T-helper 9 cell (primary cell): ENCODE data around the gene ZNF136.

Source experiments
- DNase-seq: peaks from one replicate; pipeline ENCODE4 v3.0.0-alpha.2; 2020
- total RNA-seq, 2 donors: gene quantifications; one replicate each; lab custom pipeline; 2026; lab: John Stamatoyannopoulos, UW

ZNF136 gene
- total RNA-seq = 52.4 to 61.1 reads per million in 2 donors

DNA sequence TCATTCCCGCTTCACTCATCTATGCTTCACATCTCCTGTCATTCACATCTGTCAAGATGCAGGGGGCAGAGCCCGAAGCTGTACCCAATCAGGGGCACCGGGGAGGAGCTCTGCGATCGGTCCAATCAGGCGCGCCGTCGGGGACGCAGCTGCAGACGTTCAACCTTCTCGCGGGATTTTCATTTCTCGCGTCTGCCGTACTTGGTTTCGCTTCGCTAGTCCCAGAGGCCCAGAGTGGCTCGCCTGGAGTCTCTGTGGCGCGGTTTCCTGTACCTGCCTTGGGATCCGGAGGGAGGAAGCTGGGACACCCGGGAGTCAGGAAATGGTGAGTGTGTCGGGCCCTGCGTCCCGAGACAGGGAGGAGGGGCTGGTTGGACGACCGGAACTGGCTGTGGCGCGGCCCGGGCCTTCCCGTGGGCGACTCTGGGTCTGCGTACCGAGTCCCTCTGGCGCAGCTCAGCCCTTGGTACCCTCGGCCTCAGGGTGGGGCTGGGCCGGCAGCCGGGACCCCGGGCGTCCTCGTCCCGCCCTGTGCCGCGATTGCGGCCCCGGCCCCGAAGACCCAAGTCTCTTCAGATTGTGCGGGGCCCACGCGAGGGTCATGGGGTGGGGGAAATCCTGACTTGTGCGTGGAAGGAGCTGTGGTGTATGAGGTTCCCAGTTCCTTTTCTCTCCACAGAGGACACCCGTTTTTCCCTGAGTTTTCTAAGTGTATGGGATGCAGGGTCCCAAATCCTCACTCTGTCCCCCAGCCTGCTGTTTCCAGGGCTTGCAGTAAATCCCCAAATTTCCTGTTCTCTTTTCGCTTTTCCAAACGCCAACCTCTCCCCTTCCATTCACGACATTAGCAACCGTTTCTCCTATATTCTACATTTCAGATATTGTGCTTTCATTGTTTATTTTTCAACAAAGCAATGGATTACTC, at the start of gene ZNF136:
ZNF136 (plus strand) TSS at position 215 of the 925 bp plus-strand sequence; CDS start at position 323, 108 bp downstream.
- DNase-seq = peak; percentile 88

DNA sequence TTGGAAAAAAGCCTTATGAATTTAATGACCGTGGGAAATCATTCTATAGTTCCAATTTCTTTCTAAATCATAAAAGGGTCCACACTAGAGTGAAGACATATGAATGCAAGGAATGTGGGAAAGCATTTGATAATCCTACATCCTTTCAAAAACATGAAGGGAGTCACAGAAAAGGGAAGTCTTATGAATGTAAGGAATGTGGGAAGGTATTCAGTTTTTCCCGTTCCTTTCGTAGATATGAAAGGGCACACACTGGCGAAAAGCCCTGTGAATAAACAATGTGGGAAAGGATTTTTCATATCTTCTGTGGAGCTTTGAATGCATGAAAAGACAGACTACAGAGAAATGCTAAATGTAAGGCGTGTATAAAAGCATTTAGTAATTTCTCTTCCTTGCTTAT, 49.8 kb upstream of the ZNF136 start:
- no peak for DNase-seq

DNA sequence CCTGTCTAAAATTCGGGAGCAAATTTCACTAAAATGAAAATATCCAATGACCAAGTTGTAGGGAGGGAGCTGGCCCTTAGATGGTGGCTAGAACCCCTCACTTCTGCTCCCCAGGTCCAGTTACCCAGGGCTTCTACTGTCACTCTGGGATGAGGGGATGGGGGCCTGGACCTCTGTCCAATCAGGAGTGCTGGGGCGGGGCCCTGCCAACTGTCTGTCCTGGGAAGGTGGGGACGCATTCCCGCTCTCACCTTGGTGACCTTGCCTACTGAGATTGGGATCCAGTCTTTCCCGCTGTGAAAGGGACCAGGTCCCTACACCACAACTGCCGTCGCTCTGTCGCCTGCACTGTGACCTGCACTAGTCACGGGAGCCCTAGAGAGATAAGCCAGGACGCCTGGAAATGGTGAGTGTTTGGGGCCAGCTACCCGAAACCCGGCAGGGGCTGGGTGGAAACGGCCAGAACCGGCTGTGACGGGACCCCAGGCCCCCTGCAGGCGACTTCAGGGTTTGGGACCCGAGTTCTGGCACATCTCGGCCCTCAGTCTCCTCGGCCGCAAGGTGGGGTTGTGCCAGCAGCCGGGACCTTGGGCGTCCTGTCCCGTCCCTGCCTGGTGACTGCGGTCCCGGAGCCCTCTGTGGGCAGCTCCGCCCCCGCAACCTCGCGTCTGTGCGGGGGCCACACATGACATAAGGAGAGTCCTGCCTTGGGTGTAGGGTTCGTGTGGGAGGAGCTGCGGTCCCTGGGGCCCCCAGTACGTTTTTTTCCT, 45.5 kb upstream of the ZNF136 start:
- DNase-seq = no peak

DNA sequence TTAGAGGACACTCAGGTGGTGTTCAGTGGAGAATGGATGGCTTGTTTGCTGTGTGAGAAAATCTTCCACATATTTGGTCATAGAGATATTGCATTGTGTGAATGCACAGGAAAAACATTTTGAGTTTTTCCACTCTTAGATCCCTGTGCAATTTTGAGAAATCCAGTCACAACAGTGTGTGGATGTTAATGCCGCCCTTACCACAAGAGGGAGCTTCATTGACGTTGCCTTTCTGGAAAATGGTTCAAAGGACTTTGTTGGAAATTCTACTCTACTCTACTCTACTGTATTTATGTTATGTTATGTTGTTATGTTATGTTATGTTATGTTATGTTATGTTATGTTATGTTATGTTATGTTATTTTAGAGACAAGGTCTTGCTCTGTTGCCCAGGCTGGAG, 36.2 kb upstream of the ZNF136 start:
- DNase-seq = no peak

DNA sequence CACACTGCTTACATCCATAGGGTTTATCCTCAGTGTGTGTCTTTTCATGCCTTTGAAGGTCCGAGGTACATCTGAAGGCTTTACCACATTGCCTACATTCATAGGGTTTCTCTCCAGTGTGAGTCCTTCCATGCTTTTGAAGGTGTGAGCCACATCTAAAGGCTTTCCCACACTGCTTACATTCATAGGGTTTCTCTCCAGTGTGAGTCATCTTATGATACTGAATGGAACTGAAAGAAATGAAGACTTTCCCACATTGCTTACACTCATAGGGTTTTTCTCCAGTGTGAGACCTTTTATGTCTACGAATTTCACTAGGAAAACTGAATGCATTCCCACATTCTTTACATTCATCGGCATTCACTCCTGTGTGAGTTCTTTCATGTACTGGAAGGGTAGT, 29.8 kb upstream of the ZNF136 start:
- DNase-seq = no peak

DNA sequence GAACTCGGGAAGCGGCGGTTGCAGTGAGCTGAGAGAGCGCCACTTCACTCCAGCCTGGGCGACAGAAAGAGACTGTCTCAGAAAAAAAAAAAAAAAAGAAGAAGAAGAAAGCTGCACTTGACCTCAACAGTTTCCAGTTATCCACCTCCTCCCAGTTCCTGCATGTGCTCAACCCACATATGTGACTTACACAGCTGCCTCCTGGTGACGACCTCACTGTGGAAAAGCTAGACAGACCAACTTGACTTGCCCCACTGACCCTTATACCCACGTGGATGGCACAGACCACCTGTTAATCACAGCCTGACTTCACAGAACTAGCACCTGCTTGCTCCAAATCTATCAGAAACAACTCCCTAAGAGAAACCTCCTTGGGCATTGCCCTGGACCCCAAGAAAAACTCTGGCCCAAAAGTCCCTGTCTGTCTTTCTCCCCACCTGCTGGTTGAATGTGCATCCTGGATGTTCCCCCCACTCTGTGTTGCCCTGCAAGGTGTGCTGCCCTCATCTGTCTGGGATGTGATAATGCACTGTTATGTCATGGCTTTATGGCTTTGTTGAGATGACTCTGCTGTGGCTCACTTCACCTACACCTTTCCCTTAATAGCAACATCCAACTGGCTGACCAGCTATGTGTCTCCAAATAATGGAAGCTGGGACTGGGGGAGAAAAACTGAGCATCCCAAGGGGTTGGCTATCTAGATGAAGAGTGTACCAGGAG, 25.5 kb upstream of the ZNF136 start:
- DNase-seq = no peak

DNA sequence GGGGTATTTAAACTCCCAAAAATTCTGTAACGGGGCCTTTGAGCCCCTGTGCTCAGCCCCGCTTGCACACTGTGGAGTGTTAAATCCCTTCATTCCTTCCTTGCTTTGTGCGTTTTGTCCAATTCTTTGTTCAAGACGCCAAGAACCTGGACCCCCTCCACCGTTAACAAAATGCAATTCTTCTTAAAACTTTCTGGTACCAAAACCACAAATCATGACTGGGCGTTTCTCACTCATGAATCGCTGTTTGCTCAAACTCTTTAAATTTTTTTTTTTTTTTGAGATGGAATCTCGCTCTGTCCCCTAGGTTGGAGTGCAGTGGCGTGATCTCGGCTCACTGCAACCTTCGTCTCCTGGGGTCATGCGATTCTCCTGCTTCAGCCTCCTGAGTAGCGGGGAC, 23.6 kb upstream of the ZNF136 start:
- DNase-seq = no peak

DNA sequence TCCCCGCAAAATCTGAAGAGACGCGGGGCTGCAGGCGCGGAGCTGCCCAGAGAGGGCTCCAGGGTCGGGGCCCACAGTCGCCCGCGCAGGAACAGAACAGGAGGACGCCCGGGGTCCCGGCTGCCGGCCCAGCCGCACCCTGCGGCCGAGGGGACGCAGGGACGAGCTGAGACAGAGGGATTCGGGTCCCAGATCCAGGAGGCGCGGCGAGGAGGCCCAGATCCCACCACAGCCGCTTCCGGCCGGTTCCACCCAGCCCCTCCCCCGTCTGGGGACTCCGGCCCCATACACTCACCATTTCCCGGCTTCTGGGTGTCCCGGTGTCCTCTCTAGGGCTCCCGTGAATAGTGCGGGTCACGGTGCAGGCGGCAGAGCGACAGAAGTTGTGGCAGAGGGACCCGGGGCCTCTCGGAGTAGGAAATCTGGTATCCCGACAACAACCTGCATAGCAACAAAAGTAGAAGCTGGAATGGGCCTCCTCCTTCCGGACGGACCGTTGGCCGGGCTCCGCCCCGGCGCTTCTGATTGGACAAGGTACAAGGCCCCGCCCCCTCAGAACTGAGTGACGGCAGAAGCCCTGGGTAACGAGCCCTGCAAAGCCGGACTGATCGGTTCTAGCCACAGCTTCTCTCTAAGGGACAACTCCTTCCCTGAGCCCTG, 22.9 kb upstream of the ZNF136 start, which contains the start of gene ZNF20:
ZNF20 (minus strand) TSS at position 466 of the 660 bp plus-strand sequence; CDS start at position 298, 168 bp downstream.
- DNase-seq = peak; percentile 82

DNA sequence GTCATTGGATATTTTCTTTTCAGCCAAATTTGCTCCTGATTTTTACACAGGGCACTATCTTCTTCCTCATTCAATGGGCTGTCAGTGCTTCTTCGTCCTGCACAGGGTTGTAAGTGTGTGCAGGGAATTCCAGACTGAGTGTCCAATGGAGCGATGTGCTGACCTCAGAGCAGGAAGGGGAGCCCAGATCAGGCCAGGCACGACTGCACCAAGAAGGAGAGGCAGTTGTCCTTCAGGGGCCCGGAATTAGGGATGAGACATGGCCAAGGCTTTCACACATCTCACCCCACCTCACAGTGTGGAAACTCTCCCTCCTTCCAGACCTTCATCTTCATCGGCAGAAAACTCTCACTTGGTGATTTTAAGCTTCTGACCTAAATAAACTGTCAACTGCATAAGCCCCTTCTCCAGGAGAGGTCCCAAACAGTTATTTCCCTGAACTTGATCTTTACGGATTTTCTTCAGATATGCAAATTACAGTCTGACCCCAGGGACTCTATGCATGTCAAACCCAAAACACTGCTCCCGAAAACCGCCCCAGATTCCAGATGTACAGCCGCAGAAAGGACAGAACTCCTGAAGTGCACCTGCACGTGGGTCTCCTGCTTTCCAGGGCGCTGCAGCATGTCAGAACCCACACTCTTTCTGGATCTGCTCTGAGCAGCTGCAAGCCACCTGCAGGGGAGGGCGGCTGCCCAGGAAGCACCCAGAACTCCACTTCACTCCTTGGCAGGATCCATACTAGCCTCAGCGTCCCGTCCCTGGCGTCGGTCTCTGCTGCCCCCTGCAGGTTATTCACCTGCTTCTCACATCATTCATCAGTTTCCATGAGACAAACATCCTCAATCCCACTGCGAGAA, 22.1 kb upstream of the ZNF136 start:
- DNase-seq = peak; percentile 86

DNA sequence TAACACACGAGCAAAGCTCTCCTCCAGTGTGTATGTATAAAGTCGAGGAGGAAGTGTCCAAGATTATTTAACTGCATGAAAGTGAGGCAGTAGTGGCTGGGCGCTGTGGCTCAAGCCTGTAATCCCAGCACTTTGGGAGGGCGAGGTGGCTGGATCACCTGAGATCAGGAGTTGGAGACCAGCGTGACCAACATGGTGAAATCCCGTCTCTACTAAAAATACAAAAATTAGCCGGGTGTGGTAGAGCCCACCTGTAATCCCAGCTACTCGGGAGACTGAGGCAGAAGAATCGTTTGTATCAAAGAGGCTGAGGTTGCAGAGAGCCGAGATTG, 21.5 kb upstream of the ZNF136 start:
- no peak for DNase-seq

DNA sequence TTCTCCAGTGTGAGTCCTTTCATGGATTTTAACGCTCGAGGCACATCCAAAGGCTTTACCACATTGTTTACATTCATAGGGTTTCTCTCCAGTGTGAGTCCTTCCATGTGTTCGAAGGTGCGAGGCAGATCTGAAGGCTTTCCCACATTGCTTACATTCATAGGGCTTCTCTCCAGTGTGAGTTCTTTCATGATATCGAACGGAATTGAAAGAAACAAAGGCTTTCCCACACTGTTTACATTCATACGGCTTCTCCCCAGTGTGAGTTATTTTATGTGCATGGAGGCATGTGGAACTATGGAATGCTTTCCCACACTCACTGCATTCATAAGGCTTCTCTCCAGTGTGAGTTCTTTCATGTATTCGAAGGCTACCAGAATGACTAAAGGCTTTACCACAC, 17.5 kb upstream of the ZNF136 start:
- DNase-seq = no peak

DNA sequence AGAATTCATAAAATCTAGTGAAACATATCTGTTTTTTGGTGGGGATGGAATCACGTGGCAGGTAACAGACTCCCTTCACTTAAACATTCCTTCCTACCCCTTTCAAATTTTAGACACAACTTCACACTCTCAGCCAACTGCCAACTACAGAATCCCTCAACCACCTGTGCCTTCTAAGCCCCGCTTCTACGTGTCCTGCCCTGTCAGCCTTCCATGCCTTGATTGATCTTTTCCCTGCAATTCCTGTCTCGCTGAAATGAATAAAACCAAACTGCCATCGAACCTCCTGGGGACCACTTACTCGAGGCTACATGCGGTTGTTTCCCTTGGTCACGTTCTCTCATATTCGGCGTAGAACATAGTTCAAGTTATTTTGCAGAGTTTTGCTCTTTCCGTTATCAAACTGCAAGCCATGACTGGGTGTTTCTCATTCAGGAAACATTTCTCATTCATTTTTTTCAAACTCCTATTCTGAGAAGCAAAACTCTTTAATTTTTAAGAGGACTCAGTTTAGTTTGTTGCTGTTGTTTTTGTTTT, 7.5 kb upstream of the ZNF136 start:
- no peak for DNase-seq

DNA sequence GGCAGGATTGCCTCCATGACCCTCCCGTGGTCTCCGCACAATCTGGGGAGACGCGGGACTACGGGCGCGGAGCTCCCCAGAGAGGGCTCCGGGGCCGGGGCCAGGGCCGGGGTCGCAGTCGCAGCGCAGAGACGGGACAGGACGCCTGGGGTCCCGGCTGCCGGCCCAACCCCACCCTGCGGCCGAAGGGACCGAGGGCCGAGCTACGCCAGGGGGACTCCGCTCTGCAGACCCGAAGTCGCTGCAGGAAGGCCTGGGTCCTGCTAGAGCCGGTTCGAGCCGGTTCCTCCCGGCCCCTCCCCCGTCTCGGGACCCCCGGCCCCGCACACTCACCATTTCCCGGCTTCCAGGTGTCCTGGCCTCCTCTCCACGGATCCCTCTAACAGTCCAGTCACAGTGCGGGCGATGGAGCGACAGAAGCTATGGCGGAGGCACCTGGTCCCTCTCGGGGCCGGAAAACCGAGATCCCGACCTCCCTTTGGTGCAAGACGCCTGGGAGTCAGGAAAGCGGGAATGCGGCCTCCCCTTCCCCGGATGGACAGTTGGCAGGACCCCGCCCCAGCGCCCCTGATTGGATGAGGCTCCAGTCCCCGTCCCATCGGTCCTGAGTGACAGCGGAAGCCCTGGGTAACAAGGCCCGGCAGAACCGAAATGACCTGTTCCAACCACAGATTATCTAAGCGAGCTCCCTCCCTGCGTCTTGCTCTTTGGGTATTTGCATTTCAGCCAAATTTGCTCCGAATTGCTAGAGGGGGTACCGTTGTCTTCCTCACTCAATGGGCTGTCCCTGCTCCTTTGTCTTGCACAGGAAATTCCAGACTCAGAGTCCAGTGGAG, 6.5 kb upstream of the ZNF136 start, which contains the start of gene ZNF625:
ZNF625 (minus strand) TSS at position 512 of the 836 bp plus-strand sequence; CDS start at position 336, 176 bp downstream.
- no peak for DNase-seq

DNA sequence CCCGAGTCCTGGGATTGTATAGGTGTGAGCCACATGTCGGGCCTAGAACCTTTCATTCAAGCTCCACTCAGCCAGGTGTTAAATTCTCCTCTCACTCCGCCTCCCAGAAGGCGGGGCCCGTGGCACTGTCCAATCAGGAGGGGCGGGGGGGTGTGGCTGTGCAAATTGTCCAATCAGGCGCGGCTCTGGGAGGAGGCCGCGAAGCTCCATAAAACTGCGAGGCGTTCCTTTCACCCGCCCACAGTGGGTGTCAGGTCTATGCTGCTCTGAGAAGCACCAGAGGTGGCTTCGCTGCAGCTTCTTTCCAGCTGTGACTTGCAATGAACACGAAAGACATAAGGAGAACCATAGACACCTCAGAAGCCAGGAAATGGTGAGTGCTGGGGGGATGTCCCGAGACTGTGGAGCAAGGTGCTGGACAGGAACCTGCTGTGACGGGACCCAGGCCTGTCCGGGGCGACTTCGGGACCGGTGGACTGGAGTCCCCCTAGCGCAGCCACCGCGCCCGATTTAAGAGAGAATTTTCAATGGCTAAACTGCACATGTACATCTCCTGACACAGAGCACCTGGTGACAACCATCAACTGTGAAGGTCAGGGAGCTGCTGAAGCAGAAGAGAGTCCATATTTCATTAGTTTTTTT, 3.0 kb upstream of the ZNF136 start:
- DNase-seq = no peak

DNA sequence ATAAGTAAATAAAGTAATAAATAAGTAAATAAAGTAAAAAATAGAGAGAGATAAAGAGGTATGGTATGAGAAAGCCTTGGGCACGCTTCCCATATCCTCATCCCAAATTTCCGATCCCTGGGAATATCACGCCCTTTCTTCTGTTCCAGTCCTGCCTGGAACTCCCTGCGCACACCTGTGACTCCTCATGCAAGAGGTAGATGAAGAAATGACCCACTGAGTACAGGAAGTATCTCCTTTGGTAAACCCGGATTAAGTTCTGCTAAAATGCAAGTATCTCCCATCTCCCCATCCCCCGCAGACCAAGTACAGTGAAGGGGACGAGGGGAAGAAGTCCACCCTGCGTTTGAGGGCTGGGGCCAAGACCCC, 399 bp upstream of the ZNF136 start:
- DNase-seq = no peak

DNA sequence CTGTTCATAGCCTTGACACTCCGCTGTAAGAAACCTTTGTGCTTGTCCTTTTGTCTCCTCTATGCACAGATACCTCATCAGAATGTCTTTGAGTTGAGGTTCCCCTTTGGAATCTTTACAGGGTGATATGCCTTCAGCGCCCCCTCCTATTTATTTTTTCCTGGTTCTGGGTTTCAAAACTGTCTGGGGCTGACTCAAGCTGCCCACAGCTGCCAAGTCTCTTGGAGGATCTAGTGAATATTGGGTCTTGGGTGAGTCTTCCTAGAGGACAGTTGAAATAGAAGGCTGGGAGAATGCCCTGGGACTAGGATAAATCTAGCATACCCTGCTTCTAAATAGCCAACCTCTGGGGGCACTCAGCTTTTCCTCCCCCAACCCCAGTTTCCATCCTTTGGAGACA, 930 bp downstream of the ZNF136 start:
- DNase-seq = no peak

DNA sequence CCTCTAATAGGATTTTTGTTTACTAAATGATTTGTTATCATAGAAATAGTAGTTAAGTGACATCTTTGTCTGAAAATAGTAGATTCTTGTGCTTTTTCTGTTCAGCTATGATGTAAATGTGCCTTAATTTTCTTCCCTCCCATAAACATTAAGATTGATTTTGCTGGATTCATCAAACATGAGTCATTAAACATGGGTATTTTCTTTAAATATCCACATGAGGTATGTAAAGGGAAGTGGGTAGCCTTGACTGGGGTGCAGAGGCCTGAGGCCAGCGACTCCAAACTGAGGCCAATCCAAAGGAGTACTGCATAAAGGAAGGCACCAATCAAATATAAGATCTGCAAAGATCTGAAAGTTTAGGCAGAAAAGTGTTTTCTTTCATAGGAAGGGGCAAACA, 3.7 kb downstream of the ZNF136 start:
- DNase-seq = no peak

DNA sequence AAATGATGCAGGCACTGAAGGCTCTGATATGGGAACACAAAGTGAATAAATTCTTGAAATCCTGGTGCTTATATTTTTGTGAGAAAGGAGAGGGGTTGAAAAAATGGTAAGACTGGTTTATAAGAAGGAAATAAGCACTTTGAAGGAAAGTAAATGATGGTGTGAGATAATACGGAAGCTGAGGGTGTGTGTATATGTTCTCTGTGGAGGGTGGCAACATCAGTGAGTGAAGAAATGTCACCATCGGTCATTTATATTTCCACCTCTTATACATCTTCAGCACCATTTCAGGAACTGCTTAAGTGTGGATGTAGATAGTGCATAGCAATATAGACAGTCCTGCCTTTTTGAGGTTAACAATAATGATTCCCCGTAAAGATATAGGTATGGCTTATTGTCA, 17.5 kb downstream of the ZNF136 start:
- DNase-seq = no peak

DNA sequence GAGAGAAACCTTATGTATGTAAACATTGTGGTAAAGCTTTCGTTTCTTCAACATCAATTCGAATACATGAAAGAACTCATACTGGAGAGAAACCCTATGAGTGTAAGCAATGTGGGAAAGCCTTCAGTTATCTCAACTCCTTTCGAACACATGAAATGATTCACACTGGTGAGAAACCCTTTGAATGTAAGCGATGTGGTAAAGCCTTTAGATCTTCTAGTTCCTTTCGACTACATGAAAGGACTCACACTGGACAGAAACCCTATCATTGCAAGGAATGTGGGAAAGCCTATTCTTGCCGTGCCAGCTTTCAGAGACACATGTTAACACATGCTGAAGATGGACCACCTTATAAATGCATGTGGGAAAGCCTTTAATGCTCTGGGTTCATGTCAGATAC, 24.7 kb downstream of the ZNF136 start:
- no peak for DNase-seq
